Common myeloid progenitor, CD34-positive (primary cell): ENCODE data around the gene MASP1.

Experiments used
- CTCF ChIA-PET: fragments of 350-600 bp; sonication (Branson Sonifier 250); formaldehyde crosslinking; loops from one replicate; lab custom pipeline; 2021; ENCODE audit warnings: antibody characterized with exemption; lab: Charles Lee
- POLR2A ChIA-PET: fragments of 350-600 bp; sonication (Branson Sonifier 250); formaldehyde crosslinking; loops from one replicate; lab custom pipeline; 2021; ENCODE audit warnings: antibody characterized with exemption; lab: Charles Lee
- DNase-seq, 3 donors: peaks; one replicate each; pipeline versions ENCODE4 v3.0.0 to v3.0.0-alpha.2; 2013
- H3K27ac ChIP-seq, 2 experiments: 1 replicate in 1 of 2; 2 replicates in 1 of 2; pipeline ENCODE4 v1.7.0; 2013; ENCODE audit warnings: inconsistent platforms in 2 of 2, low read length in 2 of 2, mild to moderate bottlenecking in 2 of 2, low read depth in 1 of 2, moderate library complexity in 1 of 2; ENCODE audit not compliant: severe bottlenecking in 2 of 2, insufficient read depth in 1 of 2, poor library complexity in 1 of 2
- H3K27me3 ChIP-seq, 5 experiments: replicated peaks in 2 of 5; 1 replicate in 3 of 5; 2 replicates in 2 of 5; pipeline versions ENCODE4 v1.6.1 to v1.7.0; 2013; ENCODE audit warnings: low read length in 4 of 5, mild to moderate bottlenecking in 2 of 5, moderate library complexity in 2 of 5, inconsistent platforms in 1 of 5; ENCODE audit not compliant: insufficient read depth in 5 of 5, control insufficient read depth in 4 of 5
- H3K36me3 ChIP-seq, 4 experiments: 1 replicate in 2 of 4; 2 replicates in 2 of 4; pipeline versions ENCODE4 v1.6.1 to v1.7.0; 2013; ENCODE audit warnings: low read length in 3 of 4, control low read depth in 1 of 4, mild to moderate bottlenecking in 1 of 4; ENCODE audit not compliant: control insufficient read depth in 4 of 4, insufficient read depth in 4 of 4
- H3K4me1 ChIP-seq, 4 experiments: 1 replicate in 3 of 4; 2 replicates in 1 of 4; pipeline versions ENCODE4 v1.6.1 to v1.7.1; 2013; ENCODE audit warnings: low read length in 3 of 4, mild to moderate bottlenecking in 3 of 4, control low read depth in 1 of 4, inconsistent platforms in 1 of 4, moderate library complexity in 1 of 4; ENCODE audit not compliant: control insufficient read depth in 4 of 4, insufficient read depth in 4 of 4; ENCODE audit errors: control extremely low read depth in 1 of 4
- H3K4me3 ChIP-seq, 7 experiments: 1 replicate in 4 of 7; 2 replicates in 3 of 7; pipeline versions ENCODE4 v1.5.1 to v1.7.0; 2013; ENCODE audit warnings: mild to moderate bottlenecking in 7 of 7, low read length in 6 of 7, moderate library complexity in 6 of 7, inconsistent platforms in 2 of 7, low read depth in 2 of 7, control low read depth in 1 of 7; ENCODE audit not compliant: insufficient read depth in 4 of 7, control insufficient read depth in 1 of 7; ENCODE audit errors: extremely low read depth in 1 of 7
- H3K9me3 ChIP-seq, 5 experiments: 1 replicate in 4 of 5; 2 replicates in 1 of 5; pipeline versions ENCODE4 v1.6.1 to v1.7.1; 2013; ENCODE audit warnings: low read length in 4 of 5, mild to moderate bottlenecking in 2 of 5, inconsistent platforms in 1 of 5, low read depth in 1 of 5, moderate library complexity in 1 of 5; ENCODE audit not compliant: control insufficient read depth in 4 of 5, insufficient read depth in 2 of 5; ENCODE audit errors: control extremely low read depth in 1 of 5
- WGBS: methylation state at CpG from one replicate; pipeline ENCODE4 v1.1.5; 2013; ENCODE audit not compliant: insufficient coverage; 5-methylcytosine and 5-hydroxymethylcytosine counted together

The MASP1 gene

DNA sequence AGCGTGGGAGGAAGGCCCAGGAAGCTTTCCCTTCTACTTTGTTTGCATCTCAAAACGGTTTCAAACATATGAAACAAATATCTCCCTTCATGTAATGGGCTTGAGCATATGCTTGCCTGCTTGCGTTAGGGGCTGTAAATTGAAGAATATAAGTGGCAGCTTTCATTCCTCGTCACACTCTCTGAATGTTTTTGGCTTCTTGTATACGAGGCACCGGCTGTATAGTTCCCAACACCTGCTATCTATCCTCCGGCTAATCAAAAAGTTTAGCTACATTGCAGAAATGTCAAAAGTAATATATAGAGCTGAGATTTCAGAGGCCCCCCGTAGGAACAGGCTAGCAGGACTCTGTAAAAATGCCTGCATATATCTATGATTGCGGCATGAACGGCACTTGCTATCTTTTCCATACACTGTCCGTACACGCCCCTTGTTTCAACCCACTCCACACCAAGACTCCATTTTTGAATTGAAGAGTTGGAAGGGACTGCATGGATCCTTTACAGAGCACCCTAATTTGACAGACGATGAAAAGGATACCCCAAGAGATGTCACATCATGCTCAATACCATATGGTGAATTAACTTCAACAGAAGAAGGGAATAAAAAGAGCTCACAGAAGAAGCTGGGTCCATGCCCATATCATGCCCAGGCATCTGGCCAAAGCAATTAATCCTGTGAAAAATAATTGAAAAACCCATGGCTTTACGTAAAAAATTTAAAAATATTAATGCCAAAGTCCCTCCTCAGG is 2.5 kb downstream of the MASP1 start:
- peaks cover 0 to 14% (median 5%) of the 10 kb centered on the region in 5 experiments for H3K27me3 ChIP-seq
- no peak for DNase-seq
- H3K4me3 ChIP-seq: no peak overlapping the region
- 86% methylated on average over 7 of the region's 14 CpGs for WGBS
- CTCF ChIA-PET: no interaction called here
- H3K36me3 ChIP-seq: no peaks in the 10 kb centered on the region
- H3K9me3 ChIP-seq: no peaks in the 10 kb centered on the region
- peaks cover 0 to 4% (median 0%) of the 10 kb centered on the region in 4 experiments for H3K4me1 ChIP-seq
- no peak overlapping the region for H3K27ac ChIP-seq
- POLR2A ChIA-PET: no interaction called here

DNA sequence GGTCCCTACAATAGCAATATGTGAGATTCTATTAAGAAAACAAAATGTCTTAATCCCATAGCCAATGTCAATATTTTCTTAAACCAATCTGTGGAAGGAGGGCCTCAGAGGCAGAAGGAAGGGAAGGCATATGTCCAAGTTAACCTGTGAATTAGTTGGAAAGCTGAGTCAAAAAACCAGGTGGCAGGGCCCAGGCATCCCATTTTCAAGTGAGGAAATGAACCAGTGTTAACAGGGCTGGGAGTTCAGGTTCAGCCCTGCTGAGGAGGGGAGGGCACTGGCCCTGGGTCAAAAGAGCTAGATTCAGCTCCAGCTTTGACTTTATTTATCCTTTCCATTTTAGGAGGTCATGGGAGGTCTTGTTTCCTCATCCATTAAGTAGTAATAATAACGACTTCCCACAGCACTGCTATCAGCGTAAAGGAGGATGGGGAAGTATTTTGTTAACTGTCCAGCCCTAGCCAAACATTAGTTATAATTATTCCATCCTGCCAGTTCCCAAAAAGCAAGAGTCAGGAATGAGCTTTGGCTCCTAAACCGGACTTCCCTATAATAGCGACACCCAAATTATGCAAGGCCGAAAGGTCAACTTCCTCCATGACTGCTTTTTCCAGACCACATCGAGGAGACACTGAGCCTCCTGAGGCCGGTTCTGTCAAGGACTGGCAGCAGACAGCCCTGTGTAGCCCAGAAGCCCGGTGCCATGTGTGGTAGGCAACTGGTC is 3.2 kb downstream of the MASP1 start:
- no peak for DNase-seq
- Histone ChIP-seq H3K27me3 (peaks cover 0 to 14% (median 5%) of the 10 kb centered on the region in 5 experiments), H3K9me3 (no peaks in the 10 kb centered on the region), H3K27ac (no peak overlapping the region), H3K4me1 (peaks cover 0 to 3% (median 0%) of the 10 kb centered on the region in 4 experiments), H3K36me3 (no peaks in the 10 kb centered on the region), H3K4me3 (no peak overlapping the region)
- ChIA-PET CTCF (no interaction called here), POLR2A (no interaction called here)
- WGBS: 73% methylated on average over 6 of the region's 8 CpGs

DNA sequence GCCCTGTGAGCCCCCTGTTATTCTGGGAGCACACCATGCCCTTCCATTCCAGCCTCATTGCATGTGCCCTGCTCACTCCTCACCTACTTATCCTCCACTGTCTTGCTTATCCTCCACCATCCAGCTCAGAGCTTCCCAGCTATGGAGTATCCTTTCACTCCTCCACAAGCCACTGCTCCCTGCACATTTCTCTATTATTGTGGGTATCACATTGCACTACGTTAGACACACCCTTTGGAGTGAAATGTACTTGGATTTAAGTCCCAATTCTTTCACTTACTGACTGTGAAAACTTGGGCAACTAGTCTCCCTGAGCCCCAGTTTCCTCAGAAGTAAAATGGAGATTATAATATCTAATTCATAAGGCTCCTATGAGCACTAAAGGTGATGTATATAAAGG is 4.3 kb downstream of the MASP1 start:
- H3K4me3 ChIP-seq: no peak overlapping the region
- no peak overlapping the region for H3K27ac ChIP-seq
- POLR2A ChIA-PET: no interaction called here
- H3K4me1 ChIP-seq: peaks cover 0 to 3% (median 0%) of the 10 kb centered on the region in 4 experiments
- WGBS: no CpG with 5 or more reads among the region's 1 CpG
- CTCF ChIA-PET: no interaction called here
- DNase-seq: no peak
- H3K27me3 ChIP-seq: peaks cover 0 to 14% (median 5%) of the 10 kb centered on the region in 5 experiments
- H3K36me3 ChIP-seq: no peaks in the 10 kb centered on the region
- no peaks in the 10 kb centered on the region for H3K9me3 ChIP-seq

DNA sequence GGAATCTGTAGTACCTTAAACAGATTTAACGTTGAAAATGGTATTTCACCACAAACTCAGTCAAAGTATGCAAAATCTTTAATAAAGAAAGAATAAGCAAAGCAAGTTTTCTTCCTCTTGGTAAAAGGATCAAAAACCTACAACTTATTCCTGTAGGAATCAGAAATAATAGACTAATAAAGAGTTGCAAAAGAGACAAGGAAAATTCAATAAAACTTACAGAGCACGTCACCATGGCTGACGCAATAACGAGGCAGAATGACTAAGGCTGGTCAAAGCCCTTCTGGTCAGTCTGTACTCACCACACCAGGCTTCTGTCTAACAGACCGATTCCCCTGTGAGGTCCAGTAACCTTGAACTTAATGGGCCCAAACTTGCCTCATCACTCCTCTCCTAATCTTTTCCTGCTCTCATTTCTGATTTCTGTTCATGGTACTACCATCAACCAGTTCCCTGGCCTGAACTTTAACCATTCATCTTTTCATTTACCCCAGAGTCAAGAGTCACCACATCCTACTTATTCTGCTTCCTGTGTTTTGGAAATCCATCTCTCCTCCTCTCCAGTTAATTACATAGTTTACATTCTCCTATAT is 5.0 kb downstream of the MASP1 start:
- H3K4me1 ChIP-seq: peaks cover 0 to 3% (median 0%) of the 10 kb centered on the region in 4 experiments
- no peak overlapping the region for H3K27ac ChIP-seq
- no peak for DNase-seq
- ChIA-PET POLR2A (no interaction called here), CTCF (no interaction called here)
- 87% methylated on average over 4 of the region's 5 CpGs for WGBS
- H3K9me3 ChIP-seq: no peaks in the 10 kb centered on the region
- peaks cover 0 to 12% (median 2%) of the 10 kb centered on the region in 5 experiments for H3K27me3 ChIP-seq
- H3K36me3 ChIP-seq: no peaks in the 10 kb centered on the region
- no peak overlapping the region for H3K4me3 ChIP-seq

DNA sequence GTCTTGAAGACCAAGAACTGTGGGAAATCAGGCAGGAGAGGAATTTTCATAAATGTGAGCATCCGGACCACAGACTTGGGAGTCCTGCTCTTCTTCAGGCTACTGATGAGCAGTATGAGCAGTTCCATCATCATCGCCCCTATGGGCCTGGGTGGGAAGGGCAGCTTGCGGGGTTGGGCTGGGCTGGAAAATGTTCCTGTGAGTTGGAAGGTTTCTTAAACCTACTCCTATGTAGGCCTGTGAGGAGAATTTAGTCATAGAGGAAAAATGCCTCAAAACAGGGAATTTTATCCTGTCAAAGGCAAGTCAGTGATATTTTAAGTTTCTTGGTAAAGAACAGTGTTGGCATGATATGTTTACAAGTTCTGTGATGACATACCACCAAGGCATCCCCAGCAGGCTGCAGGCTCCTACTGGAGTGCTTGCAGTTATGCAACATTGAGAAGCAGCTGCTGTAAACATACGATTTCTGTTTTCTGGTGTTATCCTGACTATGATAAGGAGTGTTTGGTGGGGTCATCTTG is 10.3 kb downstream of the MASP1 start:
- no peak overlapping the region for H3K27ac ChIP-seq
- H3K36me3 ChIP-seq: no peaks in the 10 kb centered on the region
- H3K4me1 ChIP-seq: no peaks in the 10 kb centered on the region
- WGBS: 50% methylated on average over 2 of the region's 4 CpGs
- CTCF ChIA-PET: no interaction called here
- POLR2A ChIA-PET: no interaction called here
- no peaks in the 10 kb centered on the region for H3K9me3 ChIP-seq
- DNase-seq: no peak
- no peak overlapping the region for H3K4me3 ChIP-seq
- H3K27me3 ChIP-seq: no peaks in the 10 kb centered on the region

DNA sequence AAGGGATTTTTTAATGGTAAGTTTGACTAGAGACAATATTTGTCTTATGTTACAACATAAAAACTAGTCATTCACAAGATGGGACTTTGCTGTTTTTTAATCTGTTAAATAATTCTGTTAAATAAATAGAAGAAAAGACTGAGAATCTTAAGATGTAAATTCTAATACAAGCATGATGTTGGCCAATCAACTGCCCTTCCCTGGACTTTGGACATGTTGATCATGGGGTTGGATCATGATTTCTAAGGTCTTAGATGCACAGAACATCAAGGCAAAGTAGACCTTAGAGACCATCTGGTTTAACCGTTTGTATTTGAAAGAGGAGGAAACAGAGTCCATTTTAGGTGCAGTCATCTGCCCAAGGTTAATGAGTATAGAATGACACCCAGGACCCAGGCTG is 10.9 kb downstream of the MASP1 start:
- H3K4me1 ChIP-seq: no peaks in the 10 kb centered on the region
- 100% methylated on average over 1 of the region's 1 CpG for WGBS
- no peaks in the 10 kb centered on the region for H3K36me3 ChIP-seq
- no peak for DNase-seq
- ChIA-PET POLR2A (no interaction called here), CTCF (no interaction called here)
- H3K27ac ChIP-seq: no peak overlapping the region
- H3K27me3 ChIP-seq: no peaks in the 10 kb centered on the region
- no peak overlapping the region for H3K4me3 ChIP-seq
- no peaks in the 10 kb centered on the region for H3K9me3 ChIP-seq

DNA sequence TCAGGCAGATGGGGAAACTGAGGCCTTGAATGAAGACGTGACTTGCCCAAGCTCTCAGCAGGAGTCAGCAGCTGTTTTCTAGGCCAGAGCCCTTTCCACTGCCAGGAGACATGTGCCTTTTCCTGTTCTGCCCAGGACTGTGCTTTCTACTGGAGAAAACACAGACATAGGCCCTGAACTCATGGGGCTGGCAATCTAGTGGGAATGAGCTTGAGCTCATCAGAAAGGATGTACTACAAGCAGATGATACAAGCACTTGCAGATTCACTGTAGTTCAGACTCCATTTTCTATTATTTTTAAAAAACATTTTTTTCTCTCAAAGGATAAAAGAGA is 14.4 kb downstream of the MASP1 start:
- Histone ChIP-seq H3K9me3 (no peaks in the 10 kb centered on the region), H3K27me3 (no peaks in the 10 kb centered on the region), H3K4me3 (no peak overlapping the region), H3K27ac (no peak overlapping the region), H3K4me1 (no peaks in the 10 kb centered on the region), H3K36me3 (no peaks in the 10 kb centered on the region)
- no peak for DNase-seq
- no CpG with 5 or more reads among the region's 1 CpG for WGBS
- POLR2A ChIA-PET: no interaction called here
- CTCF ChIA-PET: no interaction called here
